H9 (cell line): Measurements from ENCODE around the gene FAM177A1. TPM values are rescaled to one million over a fixed set of nuclear protein-coding genes. Genes with fewer than 3 reads are reported as not detected.
A peak's percentile ranks its signal among the peaks of the same experiment; 100 is the strongest.

Experiments
- DNase-seq: peaks from one replicate; pipeline ENCODE4 v3.0.0-alpha.2; 2017
- H2AFZ ChIP-seq: one replicate; pipeline ENCODE4 v1.6.1; 2013; ENCODE audit warnings: mild to moderate bottlenecking, low read length, control low read depth, moderate library complexity
- H2AK5ac ChIP-seq: 2 replicates; pipeline ENCODE4 v1.6.1; 2013; ENCODE audit warnings: low read length, control low read depth, mixed read lengths; ENCODE audit not compliant: insufficient read length
- H2BK120ac ChIP-seq: one replicate; pipeline ENCODE4 v1.6.1; 2013; ENCODE audit warnings: low read depth, mild to moderate bottlenecking, low read length, control low read depth, inconsistent platforms; ENCODE audit not compliant: poor library complexity, severe bottlenecking
- H2BK12ac ChIP-seq: 2 replicates; pipeline ENCODE4 v1.6.1; 2013; ENCODE audit warnings: low read length, control low read depth, mixed read lengths, low read depth; ENCODE audit not compliant: insufficient read length
- H2BK15ac ChIP-seq: 2 replicates; pipeline ENCODE4 v1.6.1; 2013; ENCODE audit warnings: low read depth, low read length, control low read depth
- H2BK20ac ChIP-seq: one replicate; pipeline ENCODE4 v1.6.1; 2013; ENCODE audit warnings: low read depth, mild to moderate bottlenecking, low read length, control low read depth, inconsistent platforms; ENCODE audit not compliant: poor library complexity, severe bottlenecking
- H2BK5ac ChIP-seq: 2 replicates; pipeline ENCODE4 v1.6.1; 2013; ENCODE audit warnings: low read length, control low read depth, mixed read lengths; ENCODE audit not compliant: insufficient read length
- H3K14ac ChIP-seq: 2 replicates; pipeline ENCODE4 v1.6.1; 2013; ENCODE audit warnings: low read length, control low read depth; ENCODE audit not compliant: insufficient read depth
- H3K18ac ChIP-seq: 2 replicates; pipeline ENCODE4 v1.6.1; 2013; ENCODE audit warnings: low read depth, mild to moderate bottlenecking, mixed read lengths, low read length, control low read depth; ENCODE audit not compliant: insufficient read length
- H3K23ac ChIP-seq: 2 replicates; pipeline ENCODE4 v1.6.1; 2013; ENCODE audit warnings: low read length, control low read depth, mixed read lengths, low read depth; ENCODE audit not compliant: insufficient read length
- H3K23me2 ChIP-seq: 2 replicates; pipeline ENCODE4 v1.6.1; 2013; ENCODE audit warnings: low read depth, mild to moderate bottlenecking, mixed read lengths, low read length, control low read depth; ENCODE audit not compliant: insufficient read length, poor library complexity, severe bottlenecking
- H3K27ac ChIP-seq: 2 replicates; pipeline ENCODE4 v1.5.1; 2013; ENCODE audit warnings: low read length, control low read depth, mixed read lengths, low read depth; ENCODE audit not compliant: insufficient read length
- H3K27me3 ChIP-seq: 2 replicates; pipeline ENCODE4 v1.6.1; 2013; ENCODE audit warnings: low read length, control low read depth, inconsistent platforms; ENCODE audit not compliant: insufficient read depth
- H3K4ac ChIP-seq: 2 replicates; pipeline ENCODE4 v1.6.1; 2013; ENCODE audit warnings: low read depth, mild to moderate bottlenecking, control low read depth, inconsistent platforms, low read length, moderate library complexity
- H3K4me1 ChIP-seq: 2 replicates; pipeline ENCODE4 v1.6.1; 2013; ENCODE audit warnings: low read length, control low read depth, inconsistent platforms; ENCODE audit not compliant: insufficient read depth
- H3K4me2 ChIP-seq: 2 replicates; pipeline ENCODE4 v1.6.1; 2013; ENCODE audit warnings: low read length, control low read depth, mixed read lengths; ENCODE audit not compliant: insufficient read length, insufficient read depth
- H3K56ac ChIP-seq: 2 replicates; pipeline ENCODE4 v1.6.1; 2013; ENCODE audit warnings: low read depth, mild to moderate bottlenecking, mixed read lengths, low read length, control low read depth; ENCODE audit not compliant: insufficient read length
- H3K79me1 ChIP-seq: 2 replicates; pipeline ENCODE4 v1.6.1; 2013; ENCODE audit warnings: low read depth, mild to moderate bottlenecking, moderate library complexity, low read length, control low read depth, inconsistent platforms; ENCODE audit not compliant: insufficient read depth, poor library complexity, severe bottlenecking
- H3K79me2 ChIP-seq: 2 replicates; pipeline ENCODE4 v1.6.1; 2013; ENCODE audit warnings: low read length, control low read depth, inconsistent platforms; ENCODE audit not compliant: insufficient read depth
- H3K9ac ChIP-seq: 2 replicates; pipeline ENCODE4 v1.6.1; 2013; ENCODE audit warnings: low read length, control low read depth, mixed read lengths; ENCODE audit not compliant: insufficient read length; ENCODE audit errors: extremely low read depth
- H3K9me3 ChIP-seq: one replicate; pipeline ENCODE4 v1.6.1; 2013; ENCODE audit warnings: low read depth, low read length, inconsistent platforms; ENCODE audit not compliant: control insufficient read depth
- H3T11ph ChIP-seq: one replicate; pipeline ENCODE4 v1.6.1; 2013; ENCODE audit warnings: mild to moderate bottlenecking, low read length, control low read depth, inconsistent platforms
- H4K20me1 ChIP-seq: one replicate; pipeline ENCODE4 v1.6.1; 2013; ENCODE audit not compliant: control insufficient read depth, insufficient read length, insufficient read depth
- H4K5ac ChIP-seq: 2 replicates; pipeline ENCODE4 v1.6.1; 2013; ENCODE audit warnings: low read depth, mild to moderate bottlenecking, mixed read lengths, low read length, control low read depth; ENCODE audit not compliant: insufficient read length
- H4K8ac ChIP-seq: replicated peaks from 2 replicates; pipeline ENCODE4 v1.6.1; 2013; ENCODE audit warnings: low read length, control low read depth, mixed read lengths, low read depth; ENCODE audit not compliant: insufficient read length
- H4K91ac ChIP-seq: 2 replicates; pipeline ENCODE4 v1.6.1; 2013; ENCODE audit warnings: low read depth, mild to moderate bottlenecking, moderate library complexity, mixed read lengths, low read length, control low read depth; ENCODE audit not compliant: insufficient read length
- H3K27ac Mint-ChIP-seq, 3 experiments: 2 replicates in 2 of 3; 3 replicates in 1 of 3; pipeline ENCODE4 v1.8.0; 2020 to 2021; ENCODE audit warnings: mixed read lengths in 3 of 3, mild to moderate bottlenecking in 1 of 3, moderate library complexity in 1 of 3
- H3K27me3 Mint-ChIP-seq: 2 replicates; pipeline ENCODE4 v1.8.0; 2021; ENCODE audit warnings: low read depth, mild to moderate bottlenecking, moderate library complexity, mixed read lengths
- H3K36me3 Mint-ChIP-seq, 3 experiments: 2 replicates in 2 of 3; 3 replicates in 1 of 3; pipeline ENCODE4 v1.8.0; 2020 to 2021; ENCODE audit warnings: low read depth in 3 of 3, mixed read lengths in 3 of 3; ENCODE audit not compliant: insufficient read depth in 1 of 3
- H3K4me1 Mint-ChIP-seq, 2 experiments: 2 replicates each; pipeline ENCODE4 v1.8.0; 2020; ENCODE audit warnings: mixed read lengths in 2 of 2
- H3K4me3 Mint-ChIP-seq, 2 experiments: 2 replicates in 1 of 2; 3 replicates in 1 of 2; pipeline ENCODE4 v1.8.0; 2020 to 2021; ENCODE audit warnings: mild to moderate bottlenecking in 2 of 2, mixed read lengths in 2 of 2, moderate library complexity in 1 of 2
- H3K9me3 Mint-ChIP-seq, 2 experiments: 2 replicates in 1 of 2; 3 replicates in 1 of 2; pipeline ENCODE4 v1.8.0; 2020; ENCODE audit warnings: mild to moderate bottlenecking in 2 of 2, mixed read lengths in 2 of 2, moderate library complexity in 1 of 2
- CTCF ChIP-seq: fragments of 200-600 bp; sonication (generic); conservative IDR thresholded peaks from 3 replicates; pipeline ENCODE4 v1.8.0; 2021; ENCODE audit warnings: antibody characterized with exemption, mild to moderate bottlenecking
- WGBS: extraction: QIAGEN DNeasy Blood & Tissue Kit; methylation state at CpG from one replicate; pipeline ENCODE4 v1.1.7; 2013; ENCODE audit warnings: missing lambda C conversion rate, low lambda C conversion rate, mixed read lengths; ENCODE audit not compliant: insufficient read length; ENCODE audit errors: extremely low coverage; 5-methylcytosine and 5-hydroxymethylcytosine counted together
- total RNA-seq: library from RNA; stranded (reverse); gene quantifications from 2 replicates; pipeline ENCODE4 v1.2.1, GENCODE V29; 2021

Gene FAM177A1
- total RNA-seq, 1 experiment from 2014 or later: 43.1 TPM

GRCh38 chr14:35113308-35113950 is 67.4 kb downstream of the FAM177A1 start:
- Histone ChIP-seq H3K56ac (no peak overlapping the region), H3K9me3 (no peaks in the 10 kb centered on the region), H3K23me2 (no peaks in the 10 kb centered on the region), H3K27ac (no peak overlapping the region), H2BK15ac (no peak overlapping the region), H2BK120ac (no peak overlapping the region), H3K23ac (no peak overlapping the region), H2BK5ac (no peak overlapping the region), H3K4me1 (no peaks in the 10 kb centered on the region; the same call in 1 of the 2 replicates), H2AFZ (no peak overlapping the region), H4K5ac (no peak overlapping the region), H3K14ac (no peak overlapping the region), H4K91ac (no peak overlapping the region), H3K18ac (no peak overlapping the region), H3K79me1 (no peaks in the 10 kb centered on the region), H2BK12ac (no peak overlapping the region), H2AK5ac (no peak overlapping the region), H3K4ac (no peak overlapping the region), H4K20me1 (no peaks in the 10 kb centered on the region), H4K8ac (no peak overlapping the region), H3K9ac (no peak overlapping the region), H3K4me2 (no peak overlapping the region), H3K27me3 (no peaks in the 10 kb centered on the region), H2BK20ac (no peak overlapping the region), H3T11ph (no peak overlapping the region), H3K79me2 (no peaks in the 10 kb centered on the region)
- no peak overlapping the region for H3K4me3 Mint-ChIP-seq
- DNase-seq: no peak
- no peak for TF ChIP-seq CTCF
- peak overlapping the region; percentile 2 to 48 (median 13); a peak in 4 of 7 replicates for H3K27ac Mint-ChIP-seq
- no peaks in the 10 kb centered on the region for H3K27me3 Mint-ChIP-seq
- no CpG with 5 or more reads among the region's 4 CpGs for WGBS
- H3K9me3 Mint-ChIP-seq: peaks cover 9 to 11% of the 10 kb centered on the region in 2 experiments; a peak in 4 of 5 replicates
- H3K36me3 Mint-ChIP-seq: peaks cover 42 to 73% (median 66%) of the 10 kb centered on the region in 3 experiments
- peaks cover 17 to 18% of the 10 kb centered on the region in 2 experiments for H3K4me1 Mint-ChIP-seq
